Measurements from ENCODE around the gene MORF4L1.

DNA sequence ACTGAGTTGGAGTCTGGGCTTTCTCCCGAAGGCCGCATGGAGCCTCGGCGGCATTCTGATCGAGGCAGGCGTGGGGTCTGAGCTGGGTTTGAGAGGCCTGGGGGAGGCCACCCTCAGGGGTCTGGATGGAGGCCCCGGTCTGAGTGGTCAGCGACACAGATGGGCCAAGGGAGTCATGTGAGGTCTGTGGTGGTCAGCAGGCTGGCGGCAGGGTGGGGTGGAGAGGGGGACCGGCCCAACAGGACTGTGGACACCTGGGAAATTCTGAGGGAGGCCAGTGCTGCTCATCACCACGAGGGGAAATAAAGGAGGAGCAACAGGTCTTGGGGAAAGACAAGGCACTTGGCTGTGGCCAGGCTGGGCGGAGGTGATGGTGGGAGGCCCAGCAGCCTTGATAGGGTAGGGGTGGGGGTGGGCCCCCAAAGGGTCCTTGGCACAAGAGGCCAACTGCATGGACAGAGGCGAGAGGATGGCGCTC, 56.0 kb downstream of the MORF4L1 start:
- TF ChIP-seq, protein P1, sequence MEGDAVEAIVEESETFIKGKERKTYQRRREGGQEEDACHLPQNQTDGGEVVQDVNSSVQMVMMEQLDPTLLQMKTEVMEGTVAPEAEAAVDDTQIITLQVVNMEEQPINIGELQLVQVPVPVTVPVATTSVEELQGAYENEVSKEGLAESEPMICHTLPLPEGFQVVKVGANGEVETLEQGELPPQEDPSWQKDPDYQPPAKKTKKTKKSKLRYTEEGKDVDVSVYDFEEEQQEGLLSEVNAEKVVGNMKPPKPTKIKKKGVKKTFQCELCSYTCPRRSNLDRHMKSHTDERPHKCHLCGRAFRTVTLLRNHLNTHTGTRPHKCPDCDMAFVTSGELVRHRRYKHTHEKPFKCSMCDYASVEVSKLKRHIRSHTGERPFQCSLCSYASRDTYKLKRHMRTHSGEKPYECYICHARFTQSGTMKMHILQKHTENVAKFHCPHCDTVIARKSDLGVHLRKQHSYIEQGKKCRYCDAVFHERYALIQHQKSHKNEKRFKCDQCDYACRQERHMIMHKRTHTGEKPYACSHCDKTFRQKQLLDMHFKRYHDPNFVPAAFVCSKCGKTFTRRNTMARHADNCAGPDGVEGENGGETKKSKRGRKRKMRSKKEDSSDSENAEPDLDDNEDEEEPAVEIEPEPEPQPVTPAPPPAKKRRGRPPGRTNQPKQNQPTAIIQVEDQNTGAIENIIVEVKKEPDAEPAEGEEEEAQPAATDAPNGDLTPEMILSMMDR (IDR thresholded peaks at IDR 0.05; ENCODE audit: low read depth, low read length, poor library complexity, severe bottlenecking) = no peak
- TF ChIP-seq EZH2phosphoT487 (IDR thresholded peaks at IDR 0.05; ENCODE audit: borderline replicate concordance, low read length) = no peak
